ENCODE data around the gene CTAG1B.
"Not testable (repeated sequence)": the region's sequence is repeated elsewhere in the genome, so short reads cannot be mapped to it uniquely, and the experiment has no call there.

GRCh38 chrX:154573061-154573460 is 46.0 kb downstream of the CTAG1B start:
- not testable (repeated sequence) for TF ChIP-seq EZH2phosphoT487, EZH2 (IDR thresholded peaks at IDR 0.05)
